H1 (cell line): ENCODE results near the gene NOTUM. TPM values are rescaled to one million over a fixed set of nuclear protein-coding genes. Genes with fewer than 3 reads are reported as not detected.

Source experiments
- CTCF ChIA-PET: fragments of 300-600 bp; sonication (Branson Sonifier 250); formaldehyde crosslinking; loops from one replicate; lab custom pipeline; 2021; ENCODE audit not compliant: partially characterized antibody; lab: Charles Lee
- POLR2A ChIA-PET: fragments of 300-600 bp; sonication (Branson Sonifier 250); formaldehyde crosslinking; loops from one replicate; lab custom pipeline; 2021; ENCODE audit warnings: inconsistent platforms; ENCODE audit not compliant: partially characterized antibody; lab: Charles Lee
- DNase-seq, 2 experiments: peaks; one replicate each; pipeline versions ENCODE4 v3.0.0 to v3.0.0-alpha.2; 2010 to 2022; ENCODE audit warnings: low spot score in 2 of 2, low read depth in 1 of 2, mixed read lengths in 1 of 2
- FAIRE-seq: peaks from 2 replicates; lab custom pipeline; 2011; peaks lifted over from hg19 to GRCh38; lab: Jason Lieb, UNC
- H2AFZ ChIP-seq: 2 replicates; pipeline ENCODE4 v1.8.1; 2012; ENCODE audit warnings: low read length, inconsistent platforms
- H2AK5ac ChIP-seq: 2 replicates; pipeline ENCODE4 v1.6.1; 2013; ENCODE audit warnings: low read depth, low read length
- H2BK120ac ChIP-seq: replicated peaks from 2 replicates; pipeline ENCODE3; 2013; ENCODE audit warnings: low read depth, low read length, inconsistent platforms
- H2BK12ac ChIP-seq: 2 replicates; pipeline ENCODE4 v1.6.1; 2013; ENCODE audit warnings: low read depth, low read length
- H2BK15ac ChIP-seq: 2 replicates; pipeline ENCODE4 v1.6.1; 2013; ENCODE audit warnings: low read length
- H2BK20ac ChIP-seq: 2 replicates; pipeline ENCODE4 v1.6.1; 2013; ENCODE audit warnings: low read length
- H2BK5ac ChIP-seq: 2 replicates; pipeline ENCODE4 v1.6.1; 2013; ENCODE audit warnings: low read depth, low read length
- H3K14ac ChIP-seq: 2 replicates; pipeline ENCODE4 v1.6.1; 2013; ENCODE audit warnings: inconsistent platforms; ENCODE audit not compliant: insufficient read length
- H3K18ac ChIP-seq: 2 replicates; pipeline ENCODE4 v1.6.1; 2013; ENCODE audit warnings: low read length; ENCODE audit errors: extremely low read depth
- H3K23ac ChIP-seq: 2 replicates; pipeline ENCODE4 v1.6.1; 2013; ENCODE audit warnings: inconsistent platforms; ENCODE audit not compliant: insufficient read length
- H3K23me2 ChIP-seq: 2 replicates; pipeline ENCODE4 v1.6.1; 2013; ENCODE audit warnings: low read depth, low read length
- H3K27ac ChIP-seq: 2 replicates; pipeline ENCODE4 v1.6.1; 2011; ENCODE audit warnings: low read depth, low read length, inconsistent platforms
- H3K27me3 ChIP-seq, 4 experiments: replicated peaks in 1 of 4; 1 replicate in 1 of 4; 2 replicates in 3 of 4; pipeline versions ENCODE4 v1.6.1 to v1.8.1; 2011 to 2013; ENCODE audit warnings: low read length in 3 of 4, mild to moderate bottlenecking in 3 of 4, inconsistent platforms in 2 of 4, mixed read lengths in 2 of 4, moderate library complexity in 1 of 4; ENCODE audit not compliant: control insufficient read depth in 3 of 4, insufficient read depth in 3 of 4; ENCODE audit errors: extremely low read depth in 1 of 4
- H3K36me3 ChIP-seq, 4 experiments: 2 replicates each; pipeline versions ENCODE4 v1.6.1 to v1.8.1; 2011 to 2013; ENCODE audit warnings: mild to moderate bottlenecking in 4 of 4, low read length in 3 of 4, moderate library complexity in 2 of 4, control low read depth in 1 of 4, inconsistent platforms in 1 of 4; ENCODE audit not compliant: insufficient read depth in 4 of 4, control insufficient read depth in 2 of 4
- H3K4ac ChIP-seq: replicated peaks from 2 replicates; pipeline ENCODE3; 2013; ENCODE audit warnings: low read length, low read depth, mixed read lengths, inconsistent platforms; ENCODE audit not compliant: insufficient read length
- H3K4me1 ChIP-seq, 4 experiments: replicated peaks in 1 of 4; 1 replicate in 1 of 4; 2 replicates in 3 of 4; pipeline versions ENCODE4 v1.6.1 to v1.8.1; 2011 to 2013; ENCODE audit warnings: low read length in 3 of 4, inconsistent platforms in 2 of 4, mixed read lengths in 1 of 4; ENCODE audit not compliant: insufficient read depth in 4 of 4, control insufficient read depth in 3 of 4
- H3K4me2 ChIP-seq, 2 experiments: 2 replicates each; pipeline versions ENCODE4 v1.6.1 to v1.8.1; 2011 to 2013; ENCODE audit warnings: low read depth in 2 of 2, low read length in 2 of 2, control low read depth in 1 of 2, inconsistent platforms in 1 of 2, mild to moderate bottlenecking in 1 of 2; ENCODE audit not compliant: insufficient read depth in 1 of 2
- H3K4me3 ChIP-seq, 4 experiments: fragments of 200-600, 300-600 bp in 1 of 4; sonication (generic), shearing (Covaris generic), sonication (Bioruptor Twin) in 1 of 4; 2 replicates each; pipeline versions ENCODE4 v1.5.1 to v1.8.1; 2011 to 2016; ENCODE audit warnings: low read length in 4 of 4, low read depth in 3 of 4, control low read depth in 2 of 4, inconsistent platforms in 2 of 4, mild to moderate bottlenecking in 2 of 4, mixed read lengths in 1 of 4, moderate library complexity in 1 of 4; ENCODE audit not compliant: insufficient read depth in 2 of 4; ENCODE audit errors: extremely low read depth in 1 of 4
- H3K56ac ChIP-seq: replicated peaks from 2 replicates; pipeline ENCODE3; 2013; ENCODE audit warnings: low read depth, mild to moderate bottlenecking, mixed read lengths, low read length, inconsistent platforms; ENCODE audit not compliant: insufficient read length
- H3K79me1 ChIP-seq: 2 replicates; pipeline ENCODE4 v1.6.1; 2013; ENCODE audit warnings: low read depth, low read length, control low read depth
- H3K79me2 ChIP-seq, 2 experiments: 2 replicates each; pipeline versions ENCODE4 v1.6.1 to v1.8.1; 2012 to 2013; ENCODE audit warnings: low read length in 2 of 2, mild to moderate bottlenecking in 2 of 2, inconsistent platforms in 1 of 2; ENCODE audit not compliant: insufficient read depth in 2 of 2, control insufficient read depth in 1 of 2
- H3K9ac ChIP-seq, 4 experiments: replicated peaks in 1 of 4; 1 replicate in 1 of 4; 2 replicates in 3 of 4; pipeline versions ENCODE4 v1.6.1 to v1.8.1; 2011 to 2013; ENCODE audit warnings: low read depth in 3 of 4, low read length in 3 of 4, control low read depth in 2 of 4, mild to moderate bottlenecking in 2 of 4, moderate library complexity in 2 of 4, inconsistent platforms in 1 of 4; ENCODE audit errors: extremely low read depth in 1 of 4
- H3K9me3 ChIP-seq, 2 experiments: 2 replicates each; pipeline versions ENCODE4 v1.6.1 to v1.8.1; 2012 to 2013; ENCODE audit warnings: mild to moderate bottlenecking in 2 of 2, moderate library complexity in 2 of 2, control low read depth in 1 of 2, inconsistent platforms in 1 of 2, low read depth in 1 of 2, low read length in 1 of 2, mixed read lengths in 1 of 2; ENCODE audit not compliant: insufficient read depth in 2 of 2
- H4K20me1 ChIP-seq, 2 experiments: replicated peaks in 1 of 2; 2 replicates each; pipeline versions ENCODE3 to v1.8.1; 2011 to 2013; ENCODE audit warnings: inconsistent platforms in 2 of 2, low read length in 2 of 2, mild to moderate bottlenecking in 1 of 2; ENCODE audit not compliant: insufficient read depth in 2 of 2, control insufficient read depth in 1 of 2
- H4K5ac ChIP-seq: 2 replicates; pipeline ENCODE4 v1.6.1; 2013; ENCODE audit warnings: low read length, low read depth, mixed read lengths, inconsistent platforms; ENCODE audit not compliant: insufficient read length
- H4K8ac ChIP-seq: 2 replicates; pipeline ENCODE4 v1.8.0; 2013; ENCODE audit warnings: mild to moderate bottlenecking, moderate library complexity, low read length, inconsistent platforms; ENCODE audit not compliant: insufficient read depth; ENCODE audit errors: extremely low read depth
- H4K91ac ChIP-seq: replicated peaks from 2 replicates; pipeline ENCODE3; 2013; ENCODE audit warnings: low read length, mixed read lengths, inconsistent platforms; ENCODE audit not compliant: insufficient read length
- GABPA ChIP-seq: IDR thresholded peaks from 2 replicates; pipeline ENCODE4 v1.6.1; 2011; ENCODE audit warnings: mild to moderate bottlenecking, low read length, moderate library complexity, borderline replicate concordance; ENCODE audit not compliant: insufficient read depth
- JUN ChIP-seq: IDR thresholded peaks from 2 replicates; pipeline ENCODE4 v1.6.1; 2011; ENCODE audit warnings: low read depth, mild to moderate bottlenecking, improper control_type of control experiment, low read length
- JUND ChIP-seq: IDR thresholded peaks from 2 replicates; pipeline ENCODE4 v1.6.1; 2011; ENCODE audit warnings: mild to moderate bottlenecking, improper control_type of control experiment, low read length
- PHF8 ChIP-seq: fragments of 200-600 bp; sonication (generic); conservative IDR thresholded peaks from 2 replicates; pipeline ENCODE4 v1.7.1; 2012; ENCODE audit warnings: low read depth, mild to moderate bottlenecking, inconsistent platforms, low read length, moderate library complexity
- POLR2A ChIP-seq, 2 experiments: IDR thresholded peaks; 1 replicate in 1 of 2; 2 replicates in 1 of 2; pipeline ENCODE4 v1.6.1; 2011; ENCODE audit warnings: low read depth in 2 of 2, low read length in 2 of 2, mild to moderate bottlenecking in 2 of 2; ENCODE audit errors: control extremely low read depth in 1 of 2
- SAP30 ChIP-seq: fragments of 300-600 bp; sonication (generic); IDR thresholded peaks from 2 replicates; pipeline ENCODE4 v1.7.1; 2012; ENCODE audit warnings: low read length, moderate library complexity, mild to moderate bottlenecking, inconsistent platforms; ENCODE audit not compliant: insufficient read depth, insufficient replicate concordance
- SIN3A ChIP-seq, 2 experiments: IDR thresholded peaks in 1 of 2; conservative IDR thresholded peaks in 1 of 2; 2 replicates each; pipeline ENCODE4 v1.6.1; 2011 to 2012; ENCODE audit warnings: low read length in 2 of 2, improper control_type of control experiment in 1 of 2, low read depth in 1 of 2, mild to moderate bottlenecking in 1 of 2
- SIX5 ChIP-seq: IDR thresholded peaks from 2 replicates; pipeline ENCODE4 v1.6.1; 2011; ENCODE audit warnings: mild to moderate bottlenecking, low read depth, low read length
- SUZ12 ChIP-seq: fragments of 200-600 bp; sonication (generic); IDR thresholded peaks from 2 replicates; pipeline ENCODE4 v1.6.1; 2012; ENCODE audit warnings: mild to moderate bottlenecking, inconsistent platforms, low read length, moderate library complexity, mixed read lengths
- WGBS, 2 experiments: shearing (Covaris generic) in 1 of 2; methylation state at CpG; one replicate each; pipeline versions ENCODE4 v1.1.6 to v1.1.7; 2013 to 2015; ENCODE audit warnings: low lambda C conversion rate in 2 of 2, mixed read lengths in 2 of 2, inconsistent platforms in 1 of 2, low coverage in 1 of 2, missing lambda C conversion rate in 1 of 2; ENCODE audit not compliant: insufficient replicate concordance in 2 of 2, insufficient coverage in 1 of 2, insufficient read length in 1 of 2; ENCODE audit errors: extremely low coverage in 1 of 2, missing lambda C conversion rate in 1 of 2; 5-methylcytosine and 5-hydroxymethylcytosine counted together
- polyA plus RNA-seq, 7 experiments: library from polyadenylated mRNA; depleted of rRNA in 3 of 7; stranded (reverse) in 5 of 7; unstranded in 2 of 7; fragments of >200 nt in 5 of 7; fragments of 200-250 nt in 2 of 7; gene quantifications; 1 replicate in 5 of 7; 2 replicates in 1 of 7; 4 replicates in 1 of 7; pipeline versions ENCODE4 v1.2.1 to v1.2.3, GENCODE V29; 2011 to 2013; ENCODE audit warnings: missing spikeins in 2 of 7, mixed read lengths in 2 of 7
- total RNA-seq: library from RNA; stranded (reverse); fragmentation: NEBNext Ultra II Directional; extraction: Animal tissue kit (Norgen Biotek cat#: 25700); gene quantifications from 2 replicates; pipeline ENCODE4 v1.2.1, GENCODE V29; 2021

Gene NOTUM
- total and polyA plus RNA-seq, 2 of the 8 experiments (the other 6 are each of a cell fraction or from before 2014, with no cell fraction given), result 0.45 to 0.76 TPM

DNA sequence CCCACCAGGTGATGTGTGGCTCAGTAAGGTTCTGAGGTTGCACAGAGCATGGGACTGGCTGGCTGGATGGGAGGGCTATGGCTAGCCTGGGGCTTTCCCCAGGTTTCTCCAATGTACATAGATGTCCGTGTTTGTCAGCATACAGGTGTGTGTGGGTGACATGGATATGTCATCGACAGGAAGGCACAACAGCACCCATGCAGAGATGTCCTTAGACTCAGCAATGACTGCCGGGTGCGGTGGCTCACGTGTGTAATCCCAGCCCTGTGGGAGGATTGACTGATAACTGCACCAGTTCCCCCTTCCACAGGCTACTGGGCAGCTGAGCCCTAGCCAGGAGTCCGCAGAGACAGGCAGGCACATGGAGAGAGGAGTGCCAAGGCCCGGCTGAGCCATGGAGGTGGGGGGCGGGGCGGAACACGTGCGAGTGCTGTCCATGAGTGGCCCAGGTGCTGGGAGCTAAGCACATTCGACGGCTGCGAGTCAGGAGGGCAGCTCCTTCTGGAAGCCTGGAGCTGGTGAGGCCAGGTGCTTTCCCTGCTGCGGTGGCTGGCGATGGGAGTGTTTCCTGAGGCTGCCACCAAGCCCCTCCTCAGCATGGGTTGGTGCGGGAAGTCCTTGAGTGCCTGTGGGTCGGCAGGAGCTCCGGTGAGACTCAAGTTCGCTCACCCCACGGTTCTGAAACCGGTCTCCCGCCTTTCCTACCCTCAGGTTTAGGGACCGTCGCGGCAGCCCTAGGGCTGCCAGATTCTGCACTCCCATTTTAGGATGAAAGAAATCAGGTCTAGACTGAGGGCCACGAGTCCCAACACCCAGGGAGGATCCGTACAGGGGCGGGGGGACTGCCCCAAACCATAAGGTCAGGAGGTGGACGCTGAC lies 15.6 kb upstream of the NOTUM start:
- no peak overlapping the region for H2AFZ ChIP-seq
- ChIA-PET POLR2A (interaction anchor here (0.9 to 5.8 kb wide), 18 partner anchors 10 to 89 kb away, joined by 3 to 40 read pairs (median 4); partner anchors contain the start of genes CENPX, DUS1L, LRRC45 and MAFG), CTCF (interaction anchor here (0.6 to 4.2 kb wide), 6 partner anchors 9 to 348 kb away, joined by 3 to 22 read pairs (median 4); partner anchors contain the start of gene NOTUM)
- H3K27me3 ChIP-seq, result peaks cover 0 to 19% (median 12%) of the 10 kb centered on the region in 4 experiments; a peak in 5 of 7 replicates
- peak overlapping the region in 3 of 4 experiments; percentile 39 to 64 (median 54); a peak in 5 of 7 replicates for H3K9ac ChIP-seq
- peaks cover 3% of the 10 kb centered on the region; the same call in 1 of the 2 replicates for H3K79me1 ChIP-seq
- H3K14ac ChIP-seq, result peak overlapping the region; percentile 92
- H3K4me2 ChIP-seq, result peak overlapping the region; percentile 81 to 84
- H3K23ac ChIP-seq, result peak overlapping the region; percentile 39
- H3K9me3 ChIP-seq, result peaks cover 3 to 4% of the 10 kb centered on the region in 2 experiments; a peak in 1 of 4 replicates
- peaks cover 0 to 6% (median 0%) of the 10 kb centered on the region in 4 experiments; a peak in 2 of 8 replicates for H3K36me3 ChIP-seq
- 0 out of 4 replicates have a peak, but pooled peaks cover 0 to 4% of the 10 kb centered on the region in 2 experiments for H3K79me2 ChIP-seq
- H4K20me1 ChIP-seq, result no peaks in the 10 kb centered on the region
- peak overlapping the region; percentile 92 for H3K18ac ChIP-seq
- H3K27ac ChIP-seq, result 0 out of 2 replicates have a peak overlapping the region, but pooled peaks have one; percentile 5
- no peak overlapping the region for H4K5ac ChIP-seq
- no peak overlapping the region; the same call in 1 of the 2 replicates for H2BK5ac ChIP-seq
- H2BK20ac ChIP-seq, result no peak overlapping the region
- peak overlapping the region; percentile 42 to 88 (median 82) for H3K4me3 ChIP-seq
- peaks cover 0 to 7% (median 6%) of the 10 kb centered on the region in 4 experiments; a peak in 5 of 7 replicates for H3K4me1 ChIP-seq
- peak in 1 of 2 experiments; percentile 62 for DNase-seq
- H4K91ac ChIP-seq, result peak overlapping the region; percentile 2
- FAIRE-seq, result no peak
- peak overlapping the region; percentile 44; the same call in 1 of the 2 replicates for H2BK12ac ChIP-seq
- peak overlapping the region; percentile 24; the same call in 1 of the 2 replicates for H2AK5ac ChIP-seq
- peak overlapping the region; percentile 47; the same call in 1 of the 2 replicates for H4K8ac ChIP-seq
- H3K23me2 ChIP-seq, result peaks cover 9% of the 10 kb centered on the region; the same call in 1 of the 2 replicates
- H3K4ac ChIP-seq, result peak overlapping the region; percentile 91
- WGBS, 2 experiments, result 32% methylated on average over 30 of the region's 30 CpGs; no CpG with 5 or more reads in 1 of the 2 experiments
- no peak overlapping the region for H2BK120ac ChIP-seq
- H2BK15ac ChIP-seq, result peak overlapping the region; percentile 33; the same call in 1 of the 2 replicates
- H3K56ac ChIP-seq, result peak overlapping the region; percentile 1
- TF ChIP-seq GABPA, result no peak
- no peak for TF ChIP-seq SIX5
- TF ChIP-seq PHF8, result no peak
- TF ChIP-seq JUND, result no peak
- TF ChIP-seq SAP30, result peak; percentile 50
- TF ChIP-seq JUN, result no peak
- peak in 1 of 2 experiments; percentile 68; a peak in 2 of 4 replicates for TF ChIP-seq SIN3A (conservative IDR thresholded peaks at IDR 0.05 in 1 of 2, IDR thresholded peaks at IDR 0.05 in 1 of 2; ENCODE audit: low read depth in 1 of 2, low read length in 2 of 2)
- TF ChIP-seq SUZ12, result peak; percentile 41; the same call in 1 of the 2 replicates
- no peak for TF ChIP-seq POLR2A (IDR thresholded peaks at IDR 0.05; ENCODE audit: control extremely low read depth in 1 of 2, low read depth in 2 of 2, low read length in 2 of 2)
